22Rv1 (cell line): Measurements from ENCODE around the gene CCL24.

Experiments used
- H3K27ac ChIP-seq: fragments of 450-650 bp; 2 replicates; pipeline ENCODE4 v1.5.1; 2017
- CTCF ChIP-seq: fragments of 450-650 bp; IDR thresholded peaks from 2 replicates; pipeline ENCODE4 v1.5.1; 2017; ENCODE audit warnings: mild to moderate bottlenecking
- ZFX ChIP-seq: fragments of 450-650 bp; IDR thresholded peaks from 2 replicates; pipeline ENCODE4 v1.6.1; 2017; ENCODE audit warnings: antibody characterized with exemption, borderline replicate concordance

The CCL24 gene

GRCh38 chr7:75817116-75817515 lies 3.5 kb upstream of the CCL24 start:
- TF ChIP-seq ZFX: no peak
- TF ChIP-seq CTCF: no peak
- no peak overlapping the region for H3K27ac ChIP-seq

- no peak overlapping the region for H3K27ac ChIP-seq
- TF ChIP-seq CTCF (no peak), ZFX (no peak)
Observed at GRCh38 chr7:75815418-75816064, 1.9 kb upstream of the CCL24 start.

- TF ChIP-seq CTCF (no peak), ZFX (no peak)
- no peak overlapping the region for H3K27ac ChIP-seq
Observed at GRCh38 chr7:75814407-75814947, 871 bp upstream of the CCL24 start.

- no peak overlapping the region for H3K27ac ChIP-seq
- TF ChIP-seq ZFX (no peak), CTCF (no peak)
Observed at GRCh38 chr7:75813084-75813483, 522 bp downstream of the CCL24 start.

- TF ChIP-seq ZFX: no peak
- no peak overlapping the region for H3K27ac ChIP-seq
Observed at GRCh38 chr7:75811894-75812678, 1.5 kb downstream of the CCL24 start.

GRCh38 chr7:75809396-75809795 lies 4.2 kb downstream of the CCL24 start:
- H3K27ac ChIP-seq: no peak overlapping the region
- no peak for TF ChIP-seq ZFX
- TF ChIP-seq CTCF: no peak

- no peak overlapping the region for H3K27ac ChIP-seq
- TF ChIP-seq CTCF (no peak), ZFX (no peak)
Observed at GRCh38 chr7:75808106-75808505, 5.5 kb downstream of the CCL24 start.
